ENCODE results near the gene TLCD1. TPM values are rescaled to one million over a fixed set of nuclear protein-coding genes. Genes with fewer than 3 reads are reported as not detected.
"Not testable (repeated sequence)": the region's sequence is repeated elsewhere in the genome, so short reads cannot be mapped to it uniquely, and the experiment has no call there.

Gene TLCD1
- total and polyA plus RNA-seq, 8 donors = 5.7 to 20.7 (median 8.4) TPM

DNA sequence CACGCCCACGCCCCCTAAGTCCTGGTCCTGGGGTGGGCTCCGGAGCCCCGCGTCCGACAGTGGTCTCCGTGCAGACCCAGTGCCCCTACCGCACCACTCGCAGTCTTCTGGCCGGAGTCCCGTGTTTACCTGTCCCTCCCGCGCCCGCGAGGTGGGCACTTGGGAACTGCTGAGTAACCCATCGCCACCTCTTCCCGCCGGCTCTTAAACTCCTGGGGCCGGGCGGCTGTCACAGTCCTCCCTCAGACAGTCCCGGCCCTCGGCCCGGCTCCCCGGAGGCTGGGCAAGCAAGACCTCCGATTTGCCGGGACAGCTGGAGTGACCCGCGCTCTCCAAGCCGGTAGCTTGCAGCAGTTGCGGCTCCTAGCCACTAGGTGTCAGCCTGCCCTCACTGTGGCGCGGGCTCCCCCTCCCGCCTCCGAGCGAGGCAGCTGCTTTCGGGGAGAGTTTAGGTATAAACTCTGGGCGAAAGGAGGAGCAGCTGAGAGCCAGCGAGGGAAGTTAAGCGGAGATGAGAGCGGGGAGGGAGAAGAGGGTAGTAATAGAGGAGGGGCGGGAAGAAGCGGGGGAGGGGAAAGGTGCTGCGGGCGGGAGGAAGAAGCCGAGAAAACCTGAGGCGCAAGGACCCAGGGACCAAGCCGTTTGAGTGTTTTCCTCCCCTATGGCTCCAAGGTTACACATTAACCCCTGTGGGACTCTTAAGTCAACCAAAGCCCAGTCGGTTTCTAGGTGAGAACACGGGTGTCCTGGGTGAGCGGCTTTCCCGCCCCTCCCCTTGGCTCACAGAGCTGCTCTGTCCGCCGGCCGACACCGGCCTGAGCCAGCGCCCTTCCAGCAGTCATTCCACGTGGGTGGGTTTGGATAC, 826 bp upstream of the TLCD1 start:
- Histone ChIP-seq H3K4me1 (peaks cover 26 to 72% of the 10 kb centered on the region in 2 donors), H3K36me3 (peaks cover 0 to 33% of the 10 kb centered on the region in 2 donors), H3K27ac (peak overlapping the region; percentile 94 to 97), H3K9me3 (no peaks in the 10 kb centered on the region), H3K27me3 (no peaks in the 10 kb centered on the region), H3K4me3 (peak overlapping the region; percentile 64 to 72)
- TF ChIP-seq, protein P1, sequence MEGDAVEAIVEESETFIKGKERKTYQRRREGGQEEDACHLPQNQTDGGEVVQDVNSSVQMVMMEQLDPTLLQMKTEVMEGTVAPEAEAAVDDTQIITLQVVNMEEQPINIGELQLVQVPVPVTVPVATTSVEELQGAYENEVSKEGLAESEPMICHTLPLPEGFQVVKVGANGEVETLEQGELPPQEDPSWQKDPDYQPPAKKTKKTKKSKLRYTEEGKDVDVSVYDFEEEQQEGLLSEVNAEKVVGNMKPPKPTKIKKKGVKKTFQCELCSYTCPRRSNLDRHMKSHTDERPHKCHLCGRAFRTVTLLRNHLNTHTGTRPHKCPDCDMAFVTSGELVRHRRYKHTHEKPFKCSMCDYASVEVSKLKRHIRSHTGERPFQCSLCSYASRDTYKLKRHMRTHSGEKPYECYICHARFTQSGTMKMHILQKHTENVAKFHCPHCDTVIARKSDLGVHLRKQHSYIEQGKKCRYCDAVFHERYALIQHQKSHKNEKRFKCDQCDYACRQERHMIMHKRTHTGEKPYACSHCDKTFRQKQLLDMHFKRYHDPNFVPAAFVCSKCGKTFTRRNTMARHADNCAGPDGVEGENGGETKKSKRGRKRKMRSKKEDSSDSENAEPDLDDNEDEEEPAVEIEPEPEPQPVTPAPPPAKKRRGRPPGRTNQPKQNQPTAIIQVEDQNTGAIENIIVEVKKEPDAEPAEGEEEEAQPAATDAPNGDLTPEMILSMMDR (IDR thresholded peaks at IDR 0.05) = peak; percentile 98 to 100
- peak; percentile 94 to 99 (median 96) for DNase-seq
- ATAC-seq = peak; percentile 80
- intact Hi-C loops (cut with DNase I) = no loop called here

DNA sequence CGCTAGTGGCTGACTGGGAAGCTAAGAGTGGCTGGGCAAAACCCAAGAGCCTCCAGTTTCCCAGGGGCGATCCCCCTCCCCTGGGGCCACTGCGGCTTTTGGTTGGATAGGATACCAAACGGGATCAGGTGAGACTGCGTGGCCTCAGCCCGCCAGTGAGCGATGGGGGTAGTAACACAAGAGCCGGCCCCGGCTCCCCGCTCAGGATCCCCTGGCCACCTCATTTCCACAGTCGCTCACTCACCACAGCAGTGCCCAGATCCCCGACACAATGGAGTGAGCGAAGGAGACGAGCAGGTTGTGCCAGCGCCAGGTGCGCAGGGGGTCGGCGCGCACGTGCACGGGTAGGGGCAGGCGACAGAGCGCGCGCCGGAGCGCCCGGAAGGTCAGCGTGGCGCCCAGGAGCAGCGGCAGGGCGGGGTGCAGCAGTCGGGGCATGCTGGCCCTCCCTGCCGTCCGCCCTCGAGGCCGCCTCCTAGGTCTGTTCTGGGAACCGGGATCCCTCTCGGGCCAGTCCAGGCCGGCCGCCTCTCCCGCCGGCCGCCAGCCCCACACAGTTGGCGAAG, 290 bp downstream of the TLCD1 start:
- TF ChIP-seq, protein P1 (IDR thresholded peaks at IDR 0.05) = no peak
- intact Hi-C loops (cut with DNase I) = no loop called here
- ATAC-seq (peak; percentile 0), DNase-seq (peak in 1 of 4 donors; percentile 79)
- Histone ChIP-seq H3K27me3 (no peaks in the 10 kb centered on the region), H3K4me3 (peak overlapping the region; percentile 64 to 72), H3K27ac (peak overlapping the region; percentile 94 to 97), H3K9me3 (no peaks in the 10 kb centered on the region), H3K36me3 (peaks cover 0 to 44% of the 10 kb centered on the region in 2 donors), H3K4me1 (peaks cover 36 to 83% of the 10 kb centered on the region in 2 donors)

GRCh38 chr17:28725166-28725659, 820 bp downstream of the TLCD1 start:
- peak overlapping the region; percentile 64 to 72 for H3K4me3 ChIP-seq
- TF ChIP-seq, protein P1 (IDR thresholded peaks at IDR 0.05) = no peak
- ATAC-seq (no peak), DNase-seq (peak in 1 of 4 donors; percentile 28)
- H3K4me1 ChIP-seq = peaks cover 37 to 88% of the 10 kb centered on the region in 2 donors
- H3K9me3 ChIP-seq = no peaks in the 10 kb centered on the region
- peak overlapping the region; percentile 94 to 97 for H3K27ac ChIP-seq
- intact Hi-C loops (cut with DNase I) = no loop called here
- H3K27me3 ChIP-seq = no peaks in the 10 kb centered on the region
- peaks cover 0 to 44% of the 10 kb centered on the region in 2 donors for H3K36me3 ChIP-seq

DNA sequence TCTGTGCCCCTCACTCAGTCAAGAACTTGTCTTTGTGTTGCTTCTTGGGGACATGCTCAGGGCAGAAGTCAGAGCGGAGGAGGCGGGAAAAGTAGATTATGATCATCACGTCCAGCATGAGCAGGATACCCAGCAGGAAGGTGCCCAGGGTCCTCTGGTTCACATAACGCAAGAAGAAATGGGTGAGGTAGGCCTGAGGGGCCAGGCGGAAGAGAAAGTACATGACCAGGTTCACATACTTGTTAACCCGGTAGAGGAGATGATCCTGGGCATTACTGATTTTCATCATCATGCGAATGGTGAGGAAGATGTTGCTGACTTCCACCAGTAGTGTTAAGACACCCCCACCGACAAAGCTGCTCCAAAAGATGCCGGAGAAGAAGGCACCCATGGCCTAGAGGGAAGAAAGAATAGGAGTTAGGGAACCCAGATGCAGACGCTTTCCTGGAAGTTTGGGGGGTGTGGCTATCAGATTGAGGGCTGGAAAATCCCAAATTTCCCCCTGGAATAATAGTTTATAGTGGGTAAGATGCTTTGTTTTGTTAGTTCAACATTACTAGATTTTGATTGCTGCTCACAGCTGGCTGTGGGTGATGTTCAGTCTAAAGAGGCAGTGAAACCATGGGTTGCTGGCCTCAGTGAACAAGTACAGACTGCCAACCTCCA, 1.4 kb downstream of the TLCD1 start:
- Histone ChIP-seq H3K4me3 (peak overlapping the region; percentile 64 to 72), H3K9me3 (no peaks in the 10 kb centered on the region), H3K27ac (peak overlapping the region in 1 of 2 donors; percentile 97), H3K36me3 (peaks cover 0 to 44% of the 10 kb centered on the region in 2 donors), H3K27me3 (no peaks in the 10 kb centered on the region), H3K4me1 (peaks cover 37 to 85% of the 10 kb centered on the region in 2 donors)
- TF ChIP-seq, protein P1 (IDR thresholded peaks at IDR 0.05) = no peak
- ATAC-seq = no peak
- no peak for DNase-seq
- intact Hi-C loops (cut with DNase I) = no loop called here

DNA sequence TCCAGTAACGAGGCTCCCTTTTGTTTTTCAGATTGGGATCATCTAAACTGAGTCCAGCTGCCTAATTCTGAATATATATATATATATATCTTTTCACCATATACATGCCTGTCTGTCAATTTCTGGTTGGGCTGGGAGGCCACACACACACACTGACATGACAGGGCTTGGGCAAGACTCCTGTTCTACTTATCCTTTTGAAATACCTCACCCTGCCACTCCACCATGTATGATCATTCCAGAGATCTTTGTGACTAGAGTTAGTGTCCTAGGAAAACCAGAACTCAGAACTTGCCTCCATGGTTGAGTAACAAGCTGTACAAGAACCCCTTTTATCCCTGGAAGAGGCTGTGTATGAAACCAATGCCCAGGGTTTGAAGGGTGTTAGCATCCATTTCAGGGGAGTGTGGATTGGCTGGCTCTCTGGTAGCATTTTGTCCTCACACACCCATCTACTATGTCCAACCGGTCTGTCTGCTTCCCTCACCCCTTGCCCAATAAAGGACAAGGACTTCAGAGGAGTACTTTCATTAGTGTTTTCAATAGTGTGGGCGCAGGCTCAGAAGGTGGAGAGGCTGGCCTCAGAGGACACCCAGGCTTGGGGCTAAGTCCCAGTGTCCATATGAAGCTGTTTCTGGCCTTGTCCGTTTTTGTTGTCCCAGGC, 2.1 kb downstream of the TLCD1 start:
- DNase-seq; intact Hi-C loops (cut with DNase I); H3K9me3 ChIP-seq; H3K27me3 ChIP-seq; H3K27ac ChIP-seq; ATAC-seq: not testable (repeated sequence)
- Histone ChIP-seq H3K4me1 (peaks cover 40 to 82% of the 10 kb centered on the region in 2 donors), H3K36me3 (peaks cover 0 to 44% of the 10 kb centered on the region in 2 donors), H3K4me3 (peak overlapping the region in 1 of 2 donors; percentile 64)
